Thyroid gland (tissue), 4 donors: Measurements from ENCODE around the gene SH3BP4. TPM values are rescaled to one million over a fixed set of nuclear protein-coding genes. Genes with fewer than 3 reads are reported as not detected.

Source experiments
- DNase-seq, 2 donors: peaks; one replicate each; pipeline ENCODE4 v3.0.0-alpha.2; 2019
- H3K27ac ChIP-seq, 3 donors: fragments of 200-600 bp; sonication (generic); 1 replicate in 2 of 3; 2 replicates in 1 of 3; pipeline ENCODE4 v1.5.1; 2016 to 2019; ENCODE audit warnings: mild to moderate bottlenecking in 1 of 3, moderate library complexity in 1 of 3
- H3K27me3 ChIP-seq: fragments of 200-600 bp; sonication (generic); one replicate; pipeline ENCODE4 v1.5.1; 2019
- H3K36me3 ChIP-seq, 2 donors: fragments of 200-600 bp; sonication (generic); one replicate each; pipeline ENCODE4 v1.5.1; 2016 to 2019
- H3K4me1 ChIP-seq, 2 donors: fragments of 200-600 bp; sonication (generic); one replicate each; pipeline ENCODE4 v1.5.1; 2017 to 2019
- H3K4me3 ChIP-seq, 3 donors: fragments of 200-600 bp; sonication (generic); replicated peaks in 1 of 3; 1 replicate in 2 of 3; 2 replicates in 1 of 3; pipeline ENCODE4 v1.5.1; 2016; ENCODE audit warnings: mild to moderate bottlenecking in 1 of 3
- H3K9me3 ChIP-seq: fragments of 200-600 bp; sonication (generic); one replicate; pipeline ENCODE4 v1.5.1; 2017
- POLR2A ChIP-seq, 2 donors: fragments of 450-650 bp; IDR thresholded peaks; one replicate each; pipeline ENCODE4 v1.6.1; 2017; ENCODE audit warnings: antibody characterized with exemption in 2 of 2, mild to moderate bottlenecking in 2 of 2, moderate library complexity in 1 of 2
- WGBS, 2 donors: methylation state at CpG; one replicate each; pipeline ENCODE4 v1.1.5; 2017; 5-methylcytosine and 5-hydroxymethylcytosine counted together
- intact Hi-C: fragments of 100-400 bp; cut with DNase I; formaldehyde crosslinking; loops from one replicate; pipeline ENCODE4 v1.15.1; 2023
- total RNA-seq, 4 donors: library from RNA; depleted of rRNA; stranded (reverse); fragments of >200 nt; gene quantifications; one replicate each; pipeline ENCODE4 v1.2.3, GENCODE V29; 2016
- TF ChIP-seq, protein P1 (sequence below), 6 experiments: fragments of 200-600 bp in 3 of 6; fragments of 450-650 bp in 3 of 6; sonication (generic) in 3 of 6; IDR thresholded peaks; one replicate each; pipeline ENCODE4 v1.5.1; 2016 to 2019; ENCODE audit warnings: antibody characterized with exemption in 6 of 6, mild to moderate bottlenecking in 2 of 6, inconsistent platforms in 1 of 6, moderate library complexity in 1 of 6

Gene SH3BP4
- total RNA-seq, 4 donors from 2014 or later: 36.9 to 64.6 (median 47.9) TPM

DNA sequence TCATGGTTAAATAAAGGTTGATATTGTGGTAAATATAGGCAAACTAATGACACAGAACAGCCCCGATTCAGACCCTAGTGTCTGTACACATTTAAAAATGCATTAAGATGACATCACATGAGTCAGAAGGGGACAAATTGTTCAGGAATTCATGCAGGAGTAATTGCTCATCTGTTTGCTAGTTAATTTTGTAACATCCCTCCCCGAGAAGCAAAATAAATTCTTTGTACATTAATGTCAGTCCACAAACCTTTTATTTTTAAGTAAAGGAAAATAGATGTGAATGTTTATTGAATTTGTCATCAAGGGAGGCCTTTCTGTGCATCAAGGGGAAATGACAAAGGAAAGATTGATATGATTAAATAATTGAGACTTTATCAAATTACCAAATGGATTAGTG, 69.9 kb downstream of the SH3BP4 start:
- no peak for TF ChIP-seq POLR2A (IDR thresholded peaks at IDR 0.05)
- TF ChIP-seq, protein P1, sequence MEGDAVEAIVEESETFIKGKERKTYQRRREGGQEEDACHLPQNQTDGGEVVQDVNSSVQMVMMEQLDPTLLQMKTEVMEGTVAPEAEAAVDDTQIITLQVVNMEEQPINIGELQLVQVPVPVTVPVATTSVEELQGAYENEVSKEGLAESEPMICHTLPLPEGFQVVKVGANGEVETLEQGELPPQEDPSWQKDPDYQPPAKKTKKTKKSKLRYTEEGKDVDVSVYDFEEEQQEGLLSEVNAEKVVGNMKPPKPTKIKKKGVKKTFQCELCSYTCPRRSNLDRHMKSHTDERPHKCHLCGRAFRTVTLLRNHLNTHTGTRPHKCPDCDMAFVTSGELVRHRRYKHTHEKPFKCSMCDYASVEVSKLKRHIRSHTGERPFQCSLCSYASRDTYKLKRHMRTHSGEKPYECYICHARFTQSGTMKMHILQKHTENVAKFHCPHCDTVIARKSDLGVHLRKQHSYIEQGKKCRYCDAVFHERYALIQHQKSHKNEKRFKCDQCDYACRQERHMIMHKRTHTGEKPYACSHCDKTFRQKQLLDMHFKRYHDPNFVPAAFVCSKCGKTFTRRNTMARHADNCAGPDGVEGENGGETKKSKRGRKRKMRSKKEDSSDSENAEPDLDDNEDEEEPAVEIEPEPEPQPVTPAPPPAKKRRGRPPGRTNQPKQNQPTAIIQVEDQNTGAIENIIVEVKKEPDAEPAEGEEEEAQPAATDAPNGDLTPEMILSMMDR (IDR thresholded peaks at IDR 0.05): no peak
- no peak overlapping the region for H3K27ac ChIP-seq
- WGBS, 2 donors: 74 to 84% methylated on average over 2 of the region's 2 CpGs
- no peaks in the 10 kb centered on the region for H3K36me3 ChIP-seq
- intact Hi-C loops: no loop called here
- H3K4me3 ChIP-seq: no peak overlapping the region
- H3K27me3 ChIP-seq: no peaks in the 10 kb centered on the region
- no peaks in the 10 kb centered on the region for H3K9me3 ChIP-seq
- no peak for DNase-seq
- peaks cover 5 to 7% of the 10 kb centered on the region in 2 donors for H3K4me1 ChIP-seq

- no peak for DNase-seq
- no peaks in the 10 kb centered on the region for H3K36me3 ChIP-seq
- 90 to 93% methylated on average over 9 of the region's 9 CpGs for WGBS, 2 donors
- no peak for TF ChIP-seq POLR2A (IDR thresholded peaks at IDR 0.05)
- TF ChIP-seq, protein P1 (IDR thresholded peaks at IDR 0.05): no peak
- intact Hi-C loops: no loop called here
- H3K27me3 ChIP-seq: no peaks in the 10 kb centered on the region
- no peak overlapping the region for H3K27ac ChIP-seq
- H3K4me1 ChIP-seq: peaks cover 12 to 19% of the 10 kb centered on the region in 2 donors
- no peaks in the 10 kb centered on the region for H3K9me3 ChIP-seq
- H3K4me3 ChIP-seq: no peak overlapping the region
Measured at GRCh38 chr2:235024191-235024860, 72.5 kb downstream of the SH3BP4 start.

GRCh38 chr2:235024931-235025773, 73.3 kb downstream of the SH3BP4 start:
- no peak for DNase-seq
- Histone ChIP-seq H3K36me3 (no peaks in the 10 kb centered on the region), H3K9me3 (no peaks in the 10 kb centered on the region), H3K27ac (no peak overlapping the region), H3K27me3 (no peaks in the 10 kb centered on the region), H3K4me1 (peaks cover 18 to 27% of the 10 kb centered on the region in 2 donors), H3K4me3 (no peak overlapping the region)
- intact Hi-C loops: no loop called here
- 89 to 91% methylated on average over 20 of the region's 20 CpGs for WGBS, 2 donors
- TF ChIP-seq, protein P1 (IDR thresholded peaks at IDR 0.05): no peak
- no peak for TF ChIP-seq POLR2A (IDR thresholded peaks at IDR 0.05)

- H3K4me3 ChIP-seq: no peak overlapping the region
- 83 to 89% methylated on average over 11 of the region's 11 CpGs for WGBS, 2 donors
- no peak overlapping the region for H3K27ac ChIP-seq
- no peaks in the 10 kb centered on the region for H3K27me3 ChIP-seq
- TF ChIP-seq, protein P1 (IDR thresholded peaks at IDR 0.05): no peak
- no peak for TF ChIP-seq POLR2A (IDR thresholded peaks at IDR 0.05)
- intact Hi-C loops: no loop called here
- no peaks in the 10 kb centered on the region for H3K9me3 ChIP-seq
- DNase-seq: no peak
- no peaks in the 10 kb centered on the region for H3K36me3 ChIP-seq
- peaks cover 22 to 35% of the 10 kb centered on the region in 2 donors for H3K4me1 ChIP-seq
Measured at GRCh38 chr2:235025800-235026536, 74.2 kb downstream of the SH3BP4 start.
